ENCODE measurements around the gene MFSD2B. TPM values are rescaled to one million over a fixed set of nuclear protein-coding genes. Genes with fewer than 3 reads are reported as not detected.

The MFSD2B gene
- 0.09 TPM in 2 replicates for total RNA-seq

GRCh38 chr2:24009680-24010476 is at the start of gene MFSD2B:
MFSD2B (plus strand) TSS chr2:24010085; CDS start chr2:24010097, 12 bp downstream.

GRCh38 chr2:24046930-24047702 is 37.2 kb downstream of the MFSD2B start, which contains the start of gene WDCP:
WDCP (minus strand) TSS chr2:24047391; CDS start chr2:24039494, 7,897 bp downstream.

GRCh38 chr2:24049485-24050021 is 39.7 kb downstream of the MFSD2B start, which contains the start of gene FKBP1B:
FKBP1B (plus strand) TSS chr2:24049741; CDS start chr2:24049850, 109 bp downstream.

Other genes starting within 250 kb of the MFSD2B start
- gene ATAD2B, start 83.0 kb upstream of the MFSD2B start, total RNA-seq = 11.5 and 16.9 TPM in 2 replicates
- 8.1 and 8.7 TPM in 2 replicates for gene UBXN2A, start 69.6 kb upstream of the MFSD2B start, total RNA-seq
- gene WDCP, start 37.3 kb downstream of the MFSD2B start, total RNA-seq = 10.8 and 11.2 TPM in 2 replicates
- 11.7 and 14.8 TPM in 2 replicates for gene FKBP1B, start 39.7 kb downstream of the MFSD2B start, total RNA-seq
- 148 and 168 TPM in 2 replicates for gene SF3B6, start 66.2 kb downstream of the MFSD2B start, total RNA-seq
- gene TP53I3, start 74.7 kb downstream of the MFSD2B start, total RNA-seq = 49.7 and 104 TPM in 2 replicates
- 0.18 and 0.28 TPM in 2 replicates for gene PFN4, start 113.2 kb downstream of the MFSD2B start, total RNA-seq
- 3.5 and 8.7 TPM in 2 replicates for gene FAM228B, start 113.4 kb downstream of the MFSD2B start, total RNA-seq
- gene FAM228A, start 165.0 kb downstream of the MFSD2B start, total RNA-seq = 0.09 and 0.28 TPM in 2 replicates